GM21360 (cell line): Measurements from ENCODE around the gene TFCP2.

ENCODE experiments used
- ATAC-seq: cut with Tn5 transposase; IDR thresholded peaks from one replicate; pipeline ENCODE4 v1.9.1; 2021; ENCODE audit warnings: mild to moderate bottlenecking, moderate library complexity; ENCODE audit not compliant: unreplicated experiment

The TFCP2 gene

DNA sequence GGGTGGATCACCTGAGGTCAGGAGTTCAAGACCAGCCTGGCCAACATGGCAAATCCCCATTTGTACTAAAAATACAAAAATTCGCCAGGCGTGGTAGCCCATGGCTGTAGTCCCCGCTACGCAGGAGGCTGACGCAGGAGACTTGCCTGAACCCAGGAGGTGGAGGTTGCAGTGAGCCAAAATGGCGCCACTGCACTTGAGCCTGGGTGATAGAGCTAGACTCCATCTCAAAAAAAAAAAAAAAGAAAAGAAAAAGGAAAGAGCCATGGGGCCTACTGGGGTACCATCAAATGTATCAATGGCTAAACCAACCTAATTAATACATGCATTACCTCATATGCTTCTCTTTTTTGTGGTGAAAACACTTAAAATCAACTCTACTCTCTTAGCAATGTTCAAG is 10.7 kb downstream of the TFCP2 start:
- ATAC-seq = no peak

GRCh38 chr12:51160814-51161459 is 12.0 kb downstream of the TFCP2 start:
- no peak for ATAC-seq

DNA sequence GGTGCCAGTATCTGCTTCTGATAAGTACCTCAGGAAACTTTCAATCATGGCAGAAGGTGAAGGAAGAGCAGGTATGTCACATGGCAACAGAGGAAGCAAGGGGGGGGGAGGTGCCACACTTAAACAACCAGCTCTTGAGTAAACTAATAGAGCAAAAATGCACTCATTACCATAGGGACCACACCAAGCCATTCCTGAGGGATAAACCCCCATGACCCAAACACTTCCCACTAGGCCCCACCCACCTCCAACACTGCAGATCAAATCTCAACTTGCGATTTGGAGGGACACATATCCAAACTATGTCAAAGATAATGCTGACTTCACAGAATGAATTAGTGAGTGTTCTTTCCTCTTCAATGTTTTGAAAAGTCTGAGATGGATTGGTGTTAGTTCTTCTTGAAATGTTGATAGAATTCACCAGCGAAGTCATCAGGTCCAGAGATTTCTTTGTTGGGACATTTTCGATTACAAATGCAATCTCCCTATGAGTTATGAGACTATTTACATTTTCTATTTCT is 16.6 kb downstream of the TFCP2 start:
- ATAC-seq = no peak

- no peak for ATAC-seq
Measured at GRCh38 chr12:51152953-51153352, 20.0 kb downstream of the TFCP2 start.

GRCh38 chr12:51150777-51151176 is 22.2 kb downstream of the TFCP2 start:
- ATAC-seq = no peak

- no peak for ATAC-seq
Measured at GRCh38 chr12:51147309-51147708, 25.6 kb downstream of the TFCP2 start.

- no peak for ATAC-seq
Measured at GRCh38 chr12:51139292-51139844, 33.6 kb downstream of the TFCP2 start.

DNA sequence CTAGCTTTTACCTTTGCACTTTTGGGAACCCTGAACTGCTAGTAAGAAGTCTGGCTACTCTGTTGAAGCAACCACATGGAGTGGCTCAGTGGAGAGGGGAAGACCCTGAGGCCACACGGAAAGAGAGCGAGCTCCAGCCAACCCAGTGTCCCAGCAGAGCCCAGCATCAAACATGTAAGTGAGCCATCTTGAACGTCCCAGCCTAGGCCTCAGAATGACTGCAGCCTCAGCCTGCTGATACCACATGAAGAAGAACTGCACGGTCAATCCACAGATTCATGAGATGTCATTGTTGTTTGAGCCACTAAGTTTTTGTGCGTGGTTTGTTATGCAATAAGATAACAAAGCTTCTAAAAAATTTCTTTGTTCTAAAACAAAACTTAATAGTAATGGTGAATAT is 40.2 kb downstream of the TFCP2 start:
- no peak for ATAC-seq

- ATAC-seq = no peak
Measured at GRCh38 chr12:51131745-51132521, 41.0 kb downstream of the TFCP2 start.

DNA sequence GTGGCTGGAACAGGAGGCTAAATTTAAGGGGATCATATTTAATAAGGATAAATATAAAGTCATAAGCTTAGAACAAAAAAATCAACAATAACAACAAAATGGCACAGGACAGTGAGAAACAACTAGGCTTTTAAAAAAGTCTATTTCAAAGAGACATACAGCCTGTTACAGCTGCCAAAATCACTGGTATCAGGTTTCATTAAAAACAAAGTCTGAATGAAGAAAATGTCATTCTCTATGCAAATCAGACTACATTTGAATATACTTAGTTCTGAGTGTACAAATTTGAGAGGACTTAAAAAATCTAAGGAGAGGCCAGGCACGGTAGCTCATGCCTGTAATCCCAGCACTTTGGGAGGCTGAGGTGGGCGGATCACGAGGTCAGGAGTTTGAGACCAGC is 44.0 kb downstream of the TFCP2 start:
- ATAC-seq = no peak

GRCh38 chr12:51127050-51127729 is 45.7 kb downstream of the TFCP2 start:
- no peak for ATAC-seq

GRCh38 chr12:51126297-51126696 is 46.6 kb downstream of the TFCP2 start:
- ATAC-seq = no peak

DNA sequence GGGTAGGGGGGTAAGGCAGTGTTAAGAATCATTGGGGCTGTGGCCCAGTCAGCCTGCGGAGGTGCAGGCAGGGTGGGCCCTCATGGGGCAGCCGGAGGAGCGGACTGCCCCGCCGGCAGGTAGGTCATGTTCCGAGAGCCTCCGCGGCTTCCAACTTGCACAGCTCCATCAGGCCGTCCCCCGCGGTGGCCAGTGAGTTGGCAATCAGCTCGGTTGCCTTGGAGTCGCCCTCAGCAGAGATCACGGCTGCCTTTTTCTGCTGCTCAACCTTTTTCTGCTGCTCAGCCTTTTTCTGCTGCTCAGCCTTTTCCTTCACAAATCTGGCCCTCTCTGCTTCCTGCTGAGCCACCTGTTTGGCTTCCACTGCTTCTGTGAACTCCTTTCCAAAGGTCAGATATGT is 48.4 kb downstream of the TFCP2 start:
- ATAC-seq = no peak

DNA sequence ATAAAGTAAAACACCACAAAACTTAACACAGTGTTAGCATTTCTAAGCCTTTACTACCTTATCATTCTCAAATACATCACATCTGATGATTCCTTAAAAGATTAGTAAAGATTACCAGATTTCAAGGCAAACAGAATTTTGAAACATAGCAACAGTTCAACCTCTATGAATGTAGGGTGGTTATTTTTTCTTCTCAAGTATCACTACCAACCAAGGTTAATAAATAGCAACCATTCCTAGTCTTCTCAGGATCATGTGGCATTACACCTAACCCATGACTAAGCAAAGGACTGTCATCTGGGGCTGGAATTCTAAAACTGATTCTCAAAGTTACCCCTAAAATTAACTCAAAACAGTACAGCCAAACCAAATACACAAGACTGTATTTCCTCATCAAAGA is 50.1 kb downstream of the TFCP2 start:
- no peak for ATAC-seq

- no peak for ATAC-seq
Measured at GRCh38 chr12:51118706-51119105, 54.2 kb downstream of the TFCP2 start.

DNA sequence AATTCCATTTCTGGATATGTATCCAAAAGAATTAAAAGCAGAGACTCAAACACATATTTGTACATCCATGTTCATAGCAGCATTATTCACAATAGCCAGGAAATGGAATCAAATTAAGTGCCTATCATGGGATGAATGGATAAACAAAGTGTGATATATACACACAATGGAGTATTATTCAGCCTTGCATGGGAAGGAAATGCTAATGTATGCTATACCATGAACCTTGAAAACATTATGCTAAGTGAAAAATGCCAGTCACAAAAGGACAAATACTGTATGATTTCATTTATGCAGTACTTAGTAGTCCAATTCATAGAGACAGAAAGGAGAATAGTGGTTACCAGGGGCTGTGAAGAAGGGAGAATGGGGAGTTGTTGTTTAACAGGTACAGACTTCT is 57.4 kb downstream of the TFCP2 start:
- ATAC-seq = no peak

DNA sequence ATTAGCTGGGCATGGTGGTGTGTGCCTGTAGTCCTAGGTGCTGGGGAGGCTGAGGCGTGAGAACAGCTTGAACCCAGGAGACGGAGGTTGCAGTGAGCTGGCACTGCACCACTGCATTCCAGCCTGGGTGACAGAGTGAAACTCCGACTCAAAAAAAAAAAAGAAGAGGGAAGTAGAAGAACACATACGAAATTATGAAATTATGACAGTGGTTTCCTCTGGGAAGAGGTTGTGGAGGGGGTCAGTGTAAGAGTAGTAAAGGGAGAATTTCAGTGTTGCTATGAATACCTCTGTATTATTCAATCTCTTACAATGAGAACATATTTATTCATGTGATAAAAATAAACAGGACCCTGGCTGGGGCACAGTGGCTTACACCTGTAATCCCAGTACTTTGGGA is 64.8 kb downstream of the TFCP2 start:
- ATAC-seq = no peak

DNA sequence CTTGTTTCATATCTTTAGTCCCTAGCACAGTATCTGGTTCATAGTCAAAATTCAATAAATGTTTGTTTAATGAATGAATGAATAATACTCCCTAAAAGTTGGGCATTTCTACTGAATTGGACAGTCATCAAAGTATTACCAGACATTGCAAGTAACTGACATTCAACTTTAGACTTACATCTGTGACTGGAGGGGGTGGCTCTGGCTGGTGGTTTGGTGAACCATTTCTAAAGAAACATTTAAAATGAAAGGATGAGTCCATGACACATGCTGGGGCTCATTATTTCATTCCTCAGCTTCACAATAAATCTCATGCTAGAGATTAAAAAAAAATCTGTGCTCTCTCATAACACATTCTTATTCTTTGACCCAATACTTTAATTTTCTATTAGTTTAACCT is 69.0 kb downstream of the TFCP2 start:
- no peak for ATAC-seq

- no peak for ATAC-seq
Measured at GRCh38 chr12:51098611-51099010, 74.3 kb downstream of the TFCP2 start.

GRCh38 chr12:51090705-51091229 is 82.2 kb downstream of the TFCP2 start:
- no peak for ATAC-seq

- no peak for ATAC-seq
Measured at GRCh38 chr12:51087818-51088217, 85.1 kb downstream of the TFCP2 start.
